Calu3 (cell line): ENCODE data around the gene SPATS2L. TPM values are rescaled to one million over a fixed set of nuclear protein-coding genes. Genes with fewer than 3 reads are reported as not detected.

ENCODE experiments used
- Bru-seq: library from RNA; stranded (reverse); fragments of 400-500 nt; gene quantifications from one replicate; lab custom pipeline; 2021; lab: Mats Ljungman, UMichigan
- BruChase-seq, 2 experiments: library from RNA; stranded (reverse); fragments of 400-500 nt; gene quantifications; one replicate each; lab custom pipeline; 2021; lab: Mats Ljungman, UMichigan
- BruUV-seq: library from RNA; stranded (reverse); fragments of 400-500 nt; replicated peaks from 2 replicates; lab custom pipeline; 2021; lab: Mats Ljungman, UMichigan
- CTCF ChIA-PET: fragments of 300-600 bp; sonication (Branson Sonifier 250); formaldehyde crosslinking; loops from one replicate; lab custom pipeline; 2022; ENCODE audit warnings: antibody characterized with exemption; lab: Charles Lee
- DNase-seq: peaks from one replicate; pipeline ENCODE4 v3.0.0; 2022
- H3K27ac Mint-ChIP-seq: one replicate; pipeline ENCODE4 v1.8.0; 2022; ENCODE audit warnings: mixed read lengths; ENCODE audit not compliant: unreplicated experiment
- H3K27me3 Mint-ChIP-seq: one replicate; pipeline ENCODE4 v1.8.0; 2022; ENCODE audit warnings: mixed read lengths; ENCODE audit not compliant: unreplicated experiment
- H3K36me3 Mint-ChIP-seq: one replicate; pipeline ENCODE4 v1.8.0; 2022; ENCODE audit warnings: mild to moderate bottlenecking, moderate library complexity, mixed read lengths; ENCODE audit not compliant: insufficient read depth, unreplicated experiment
- H3K4me1 Mint-ChIP-seq: one replicate; pipeline ENCODE4 v1.8.0; 2022; ENCODE audit warnings: mild to moderate bottlenecking, low read depth, mixed read lengths; ENCODE audit not compliant: unreplicated experiment
- H3K4me3 Mint-ChIP-seq: one replicate; pipeline ENCODE4 v1.8.0; 2022; ENCODE audit warnings: mild to moderate bottlenecking, low read depth, moderate library complexity, mixed read lengths; ENCODE audit not compliant: unreplicated experiment
- H3K9me3 Mint-ChIP-seq: one replicate; pipeline ENCODE4 v1.8.0; 2022; ENCODE audit warnings: low read depth, mixed read lengths; ENCODE audit not compliant: unreplicated experiment
- intact Hi-C: fragments of 100-400 bp; cut with micrococcal nuclease; formaldehyde crosslinking; loops from one replicate; pipeline ENCODE4 v1.10.0; 2022; ENCODE audit not compliant: unreplicated experiment
- long read RNA-seq: library from polyadenylated mRNA; stranded (forward); transcript quantifications from one replicate; pipeline ENCODE4 v2.0.0, GENCODE V29; 2022
- total RNA-seq: library from RNA; stranded (reverse); gene quantifications from 2 replicates; pipeline ENCODE4 v1.2.3, GENCODE V29; 2022
- TF ChIP-seq, protein P1 (sequence below): fragments of 200-600 bp; IDR thresholded peaks from one replicate; pipeline ENCODE4 v1.8.0; 2022; ENCODE audit warnings: antibody characterized with exemption; ENCODE audit not compliant: unreplicated experiment

SPATS2L gene, protein sequence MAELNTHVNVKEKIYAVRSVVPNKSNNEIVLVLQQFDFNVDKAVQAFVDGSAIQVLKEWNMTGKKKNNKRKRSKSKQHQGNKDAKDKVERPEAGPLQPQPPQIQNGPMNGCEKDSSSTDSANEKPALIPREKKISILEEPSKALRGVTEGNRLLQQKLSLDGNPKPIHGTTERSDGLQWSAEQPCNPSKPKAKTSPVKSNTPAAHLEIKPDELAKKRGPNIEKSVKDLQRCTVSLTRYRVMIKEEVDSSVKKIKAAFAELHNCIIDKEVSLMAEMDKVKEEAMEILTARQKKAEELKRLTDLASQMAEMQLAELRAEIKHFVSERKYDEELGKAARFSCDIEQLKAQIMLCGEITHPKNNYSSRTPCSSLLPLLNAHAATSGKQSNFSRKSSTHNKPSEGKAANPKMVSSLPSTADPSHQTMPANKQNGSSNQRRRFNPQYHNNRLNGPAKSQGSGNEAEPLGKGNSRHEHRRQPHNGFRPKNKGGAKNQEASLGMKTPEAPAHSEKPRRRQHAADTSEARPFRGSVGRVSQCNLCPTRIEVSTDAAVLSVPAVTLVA
- total RNA-seq (378 and 497 TPM in 2 replicates), Bru-seq, nascent RNA (percentile 98 among the genes with signal in this experiment), BruChase-seq, experiment 1, labeled RNA remaining after a 6-hour chase (percentile 90 among the genes with signal in this experiment), BruChase-seq, experiment 2, labeled RNA remaining after a 2-hour chase (percentile 84 among the genes with signal in this experiment)
- long read RNA-seq, full-length matches to known transcripts = 235 of 906 reads
- long read RNA-seq, partial matches to known transcripts = 322 of 906 reads
- long read RNA-seq, other reads (novel, unspliced or antisense) = 349 of 906 reads

DNA sequence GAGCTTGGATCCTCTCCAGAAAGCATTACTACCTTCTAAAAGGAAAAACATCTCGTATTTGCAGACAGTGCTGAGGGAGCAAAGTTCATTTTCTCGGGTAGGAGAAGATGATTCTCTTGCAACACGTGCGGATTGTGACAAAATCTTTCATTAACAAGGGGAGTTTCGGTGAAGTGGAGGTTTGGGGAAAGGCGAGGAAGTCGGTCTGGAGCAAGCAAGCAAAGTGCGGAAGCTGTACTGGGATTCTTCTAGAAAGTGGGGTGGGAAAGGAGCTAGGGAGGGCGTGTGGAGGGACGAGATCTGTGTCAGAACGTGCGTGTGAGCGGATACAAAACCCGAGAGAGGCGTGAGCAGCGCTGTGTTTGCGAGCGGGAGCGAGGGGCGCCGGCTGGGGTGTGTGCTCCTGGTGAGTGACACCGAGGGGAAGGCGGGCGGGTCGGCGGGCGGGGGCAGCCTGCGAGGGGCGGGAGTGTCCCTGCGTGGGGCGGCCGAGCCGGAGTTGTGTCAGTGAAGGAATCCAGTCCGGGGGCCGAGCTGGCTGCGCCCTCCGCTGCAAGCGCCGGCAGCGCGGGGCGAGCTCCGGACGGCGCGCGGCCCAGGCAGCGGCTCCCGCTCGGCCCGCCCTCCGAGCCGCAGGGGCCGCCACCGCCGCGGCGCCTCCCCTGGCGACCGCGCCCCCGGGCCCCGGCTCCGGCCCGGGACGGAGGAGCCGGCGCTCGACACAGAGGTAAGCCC lies at the start of gene SPATS2L:
Gene SPATS2L, plus strand, starts transcription at position 498 of the 735 bp plus-strand sequence. CDS start 82,552 bp downstream, outside the sequence.
- intact Hi-C loops = loop anchor here (5.0 kb wide), 1 partner anchor 176 kb away; no protein-coding TSS in a partner anchor
- Mint-ChIP-seq H3K36me3 (peaks cover 59% of the 10 kb centered on the region), H3K9me3 (no peaks in the 10 kb centered on the region), H3K4me3 (peak within 1 kb of the TSS; percentile 83), H3K27me3 (no peaks in the 10 kb centered on the region), H3K27ac (peak within 1 kb of the TSS; percentile 97), H3K4me1 (peaks cover 56% of the 10 kb centered on the region)
- BruUV-seq = no TSS peak
- DNase-seq = peak; percentile 77
- CTCF ChIA-PET = interaction anchor here (0.6 to 0.8 kb wide), 5 partner anchors 90 to 363 kb away, joined by 3 to 5 read pairs (median 3); no protein-coding TSS in a partner anchor
- TF ChIP-seq, protein P1, sequence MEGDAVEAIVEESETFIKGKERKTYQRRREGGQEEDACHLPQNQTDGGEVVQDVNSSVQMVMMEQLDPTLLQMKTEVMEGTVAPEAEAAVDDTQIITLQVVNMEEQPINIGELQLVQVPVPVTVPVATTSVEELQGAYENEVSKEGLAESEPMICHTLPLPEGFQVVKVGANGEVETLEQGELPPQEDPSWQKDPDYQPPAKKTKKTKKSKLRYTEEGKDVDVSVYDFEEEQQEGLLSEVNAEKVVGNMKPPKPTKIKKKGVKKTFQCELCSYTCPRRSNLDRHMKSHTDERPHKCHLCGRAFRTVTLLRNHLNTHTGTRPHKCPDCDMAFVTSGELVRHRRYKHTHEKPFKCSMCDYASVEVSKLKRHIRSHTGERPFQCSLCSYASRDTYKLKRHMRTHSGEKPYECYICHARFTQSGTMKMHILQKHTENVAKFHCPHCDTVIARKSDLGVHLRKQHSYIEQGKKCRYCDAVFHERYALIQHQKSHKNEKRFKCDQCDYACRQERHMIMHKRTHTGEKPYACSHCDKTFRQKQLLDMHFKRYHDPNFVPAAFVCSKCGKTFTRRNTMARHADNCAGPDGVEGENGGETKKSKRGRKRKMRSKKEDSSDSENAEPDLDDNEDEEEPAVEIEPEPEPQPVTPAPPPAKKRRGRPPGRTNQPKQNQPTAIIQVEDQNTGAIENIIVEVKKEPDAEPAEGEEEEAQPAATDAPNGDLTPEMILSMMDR = no peak

DNA sequence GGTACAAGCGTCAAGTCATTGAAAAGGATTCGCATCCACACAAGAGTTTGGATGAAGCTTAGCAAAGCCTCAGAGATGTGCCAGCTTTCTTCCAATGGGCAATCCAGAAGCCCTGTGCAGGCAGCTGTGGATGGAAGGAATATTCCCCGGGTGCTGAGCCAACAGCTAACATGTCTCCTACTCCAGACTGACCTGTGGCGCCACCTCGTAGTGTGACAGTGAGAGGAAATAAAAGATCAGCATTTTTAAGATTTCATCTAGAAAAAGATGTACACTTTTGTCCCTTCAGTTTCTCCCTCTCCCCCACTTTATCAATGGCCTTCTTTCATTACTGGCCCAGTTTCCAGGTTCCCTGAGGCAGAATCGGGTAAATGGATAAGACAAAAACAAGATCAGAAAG lies 48.9 kb upstream of the SPATS2L start:
- DNase-seq = no peak
- no TSS peak for BruUV-seq
- H3K27me3 Mint-ChIP-seq = no peaks in the 10 kb centered on the region
- peaks cover 13% of the 10 kb centered on the region for H3K36me3 Mint-ChIP-seq
- H3K4me3 Mint-ChIP-seq = no peak overlapping the region
- TF ChIP-seq, protein P1 = no peak
- intact Hi-C loops = loop anchor here (5.0 kb wide), 1 partner anchor 45 kb away; no protein-coding TSS in a partner anchor
- CTCF ChIA-PET = no interaction called here
- peaks cover 3% of the 10 kb centered on the region for H3K9me3 Mint-ChIP-seq
- no peak overlapping the region for H3K27ac Mint-ChIP-seq
- peaks cover 48% of the 10 kb centered on the region for H3K4me1 Mint-ChIP-seq

GRCh38 chr2:200258081-200258480 lies 48.4 kb upstream of the SPATS2L start:
- peaks cover 13% of the 10 kb centered on the region for H3K36me3 Mint-ChIP-seq
- peaks cover 45% of the 10 kb centered on the region for H3K4me1 Mint-ChIP-seq
- H3K27ac Mint-ChIP-seq = no peak overlapping the region
- intact Hi-C loops = loop anchor here (5.0 kb wide), 1 partner anchor 44 kb away; no protein-coding TSS in a partner anchor
- peaks cover 3% of the 10 kb centered on the region for H3K9me3 Mint-ChIP-seq
- TF ChIP-seq, protein P1 = no peak
- no peak overlapping the region for H3K4me3 Mint-ChIP-seq
- DNase-seq = no peak
- CTCF ChIA-PET = no interaction called here
- no TSS peak for BruUV-seq
- H3K27me3 Mint-ChIP-seq = no peaks in the 10 kb centered on the region
